HFF-Myc (cell line): ENCODE results near the gene TEX35.

ENCODE experiments used
- DNase-seq: peaks from one replicate; pipeline ENCODE4 v3.0.0-alpha.2; 2011; ENCODE audit warnings: low read depth; ENCODE audit errors: extremely low read depth
- H3K4me3 ChIP-seq: replicated peaks from 2 replicates; pipeline ENCODE4 v1.5.1; 2011; ENCODE audit warnings: low read depth, mild to moderate bottlenecking, control low read depth, low read length
- CTCF ChIP-seq: IDR thresholded peaks from 2 replicates; pipeline ENCODE4 v1.5.1; 2012; ENCODE audit warnings: mild to moderate bottlenecking, low read depth, low read length, control low read depth; ENCODE audit errors: missing control alignments

Gene TEX35

GRCh38 chr1:178486100-178487069 is 26.5 kb upstream of the TEX35 start:
- H3K4me3 ChIP-seq = no peak overlapping the region
- no peak for TF ChIP-seq CTCF
- no peak for DNase-seq

GRCh38 chr1:178487070-178487615 is 25.8 kb upstream of the TEX35 start:
- H3K4me3 ChIP-seq = no peak overlapping the region
- TF ChIP-seq CTCF = no peak
- DNase-seq = no peak

GRCh38 chr1:178488393-178488792 is 24.5 kb upstream of the TEX35 start:
- H3K4me3 ChIP-seq = no peak overlapping the region
- DNase-seq = no peak
- TF ChIP-seq CTCF = no peak

GRCh38 chr1:178489399-178489798 is 23.5 kb upstream of the TEX35 start:
- no peak overlapping the region for H3K4me3 ChIP-seq
- DNase-seq = no peak
- TF ChIP-seq CTCF = no peak

GRCh38 chr1:178490136-178490535 is 22.8 kb upstream of the TEX35 start:
- H3K4me3 ChIP-seq = no peak overlapping the region
- DNase-seq = no peak
- TF ChIP-seq CTCF = no peak

GRCh38 chr1:178490967-178491366 is 21.9 kb upstream of the TEX35 start:
- no peak for DNase-seq
- TF ChIP-seq CTCF = no peak
- H3K4me3 ChIP-seq = no peak overlapping the region
